Esophagus (tissue), 2 donors: ENCODE data around the gene NUTM2E. TPM values are rescaled to one million over a fixed set of nuclear protein-coding genes. Genes with fewer than 3 reads are reported as not detected.
"Not testable (repeated sequence)": the region's sequence is repeated elsewhere in the genome, so short reads cannot be mapped to it uniquely, and the experiment has no call there.

ENCODE experiments used
- H3K27ac ChIP-seq, 2 donors: one replicate each; pipeline ENCODE4 v1.5.1; 2013; ENCODE audit warnings: low read depth in 2 of 2, mild to moderate bottlenecking in 2 of 2, inconsistent platforms in 1 of 2, low read length in 1 of 2, moderate library complexity in 1 of 2
- H3K27me3 ChIP-seq, 2 donors: one replicate each; pipeline ENCODE4 v1.6.1; 2013; ENCODE audit warnings: low read length in 2 of 2, control low read depth in 1 of 2, mild to moderate bottlenecking in 1 of 2; ENCODE audit not compliant: insufficient read depth in 2 of 2, control insufficient read depth in 1 of 2
- H3K36me3 ChIP-seq, 2 donors: one replicate each; pipeline ENCODE4 v1.6.1; 2013; ENCODE audit warnings: low read length in 1 of 2; ENCODE audit not compliant: control insufficient read depth in 2 of 2, insufficient read depth in 2 of 2
- H3K4me1 ChIP-seq, 2 donors: one replicate each; pipeline ENCODE4 v1.6.1; 2013; ENCODE audit warnings: low read length in 1 of 2; ENCODE audit not compliant: control insufficient read depth in 2 of 2, insufficient read depth in 2 of 2
- H3K4me3 ChIP-seq, 2 donors: one replicate each; pipeline ENCODE4 v1.5.1; 2013; ENCODE audit warnings: low read length in 2 of 2, mild to moderate bottlenecking in 2 of 2, low read depth in 1 of 2, moderate library complexity in 1 of 2
- H3K9me3 ChIP-seq, 2 donors: one replicate each; pipeline ENCODE4 v1.6.1; 2013; ENCODE audit warnings: mild to moderate bottlenecking in 2 of 2, low read depth in 1 of 2, low read length in 1 of 2, moderate library complexity in 1 of 2; ENCODE audit not compliant: control insufficient read depth in 2 of 2, insufficient read depth in 1 of 2
- WGBS, 2 donors: extraction: QIAGEN DNeasy Blood & Tissue Kit; methylation state at CpG; one replicate each; pipeline ENCODE4 v1.1.7; 2013; 5-methylcytosine and 5-hydroxymethylcytosine counted together
- polyA plus RNA-seq, 2 donors: library from polyadenylated mRNA; stranded (reverse); fragments of 200-250 nt; gene quantifications; one replicate each; pipeline ENCODE4 v1.2.3, GENCODE V29; 2013
- donor health status: healthy with polysubstance abuse.
- donor health status: Bipolar disorder and iron deficiency.

The NUTM2E gene
- polyA plus RNA-seq, 2 donors = 0.13 TPM; not detected in 1

GRCh38 chr10:79853191-79853854 is 26.8 kb downstream of the NUTM2E start:
- not testable (repeated sequence) for H3K36me3 ChIP-seq, H3K4me3 ChIP-seq, H3K27me3 ChIP-seq, H3K4me1 ChIP-seq, H3K27ac ChIP-seq, H3K9me3 ChIP-seq
- 67 to 83% methylated on average over 6 of the region's 8 CpGs for WGBS, 2 donors

- WGBS, 2 donors = 93% methylated on average over 1 of the region's 1 CpG; no CpG with 5 or more reads in 1 of the 2 donors
These were observed 35.7 kb downstream of the NUTM2E start for GRCh38 chr10:79862269-79862668.

GRCh38 chr10:79862803-79863202 is 36.3 kb downstream of the NUTM2E start:
- H3K27ac ChIP-seq, H3K4me3 ChIP-seq, H3K4me1 ChIP-seq, H3K9me3 ChIP-seq, H3K36me3 ChIP-seq, H3K27me3 ChIP-seq: not testable (repeated sequence)
- 70% methylated on average over 3 of the region's 3 CpGs; no CpG with 5 or more reads in 1 of the 2 donors for WGBS, 2 donors

More at GRCh38 chr10:79862269-79862668, 35.7 kb downstream of the NUTM2E start:
- not testable (repeated sequence) for H3K27ac ChIP-seq, H3K36me3 ChIP-seq, H3K4me3 ChIP-seq, H3K27me3 ChIP-seq, H3K9me3 ChIP-seq, H3K4me1 ChIP-seq

- not testable (repeated sequence) for H3K9me3 ChIP-seq, H3K36me3 ChIP-seq, H3K27me3 ChIP-seq, H3K4me3 ChIP-seq, H3K4me1 ChIP-seq, H3K27ac ChIP-seq
- 82 to 90% methylated on average over 4 to 5 of the region's 9 CpGs for WGBS, 2 donors
These were observed 40.5 kb downstream of the NUTM2E start for GRCh38 chr10:79866903-79867551.

GRCh38 chr10:79868023-79868422 is 41.5 kb downstream of the NUTM2E start:
- not testable (repeated sequence) for H3K27ac ChIP-seq, H3K4me1 ChIP-seq, H3K4me3 ChIP-seq, H3K36me3 ChIP-seq, H3K9me3 ChIP-seq, H3K27me3 ChIP-seq
- WGBS, 2 donors = 71 to 73% methylated on average over 4 to 5 of the region's 7 CpGs

- H3K9me3 ChIP-seq, H3K36me3 ChIP-seq, H3K4me1 ChIP-seq, H3K27me3 ChIP-seq, H3K27ac ChIP-seq, H3K4me3 ChIP-seq: not testable (repeated sequence)
- 46 to 54% methylated on average over 5 of the region's 5 CpGs for WGBS, 2 donors
These were observed 43.0 kb downstream of the NUTM2E start for GRCh38 chr10:79869439-79870097.

- H3K9me3 ChIP-seq, H3K36me3 ChIP-seq, H3K27me3 ChIP-seq, H3K4me3 ChIP-seq, H3K4me1 ChIP-seq, H3K27ac ChIP-seq: not testable (repeated sequence)
- 71 to 81% methylated on average over 2 to 3 of the region's 4 CpGs for WGBS, 2 donors
These were observed 45.2 kb downstream of the NUTM2E start for GRCh38 chr10:79871729-79872128.

Other genes with a start within 250 kb of the NUTM2E start
- gene SFTPA1, start 215.8 kb upstream of the NUTM2E start, polyA plus RNA-seq = under 1 TPM; 0.29 to 0.57 TPM
- 1 to 10 TPM in 1 of 2 donors, under 1 TPM in 1; 0.22 to 1.5 TPM for gene NUTM2B, start 123.5 kb upstream of the NUTM2E start, polyA plus RNA-seq
- 1 to 10 TPM in 1 of 2 donors, under 1 TPM in 1; 0.79 to 1.3 TPM for gene SFTPD, start 122.4 kb downstream of the NUTM2E start, polyA plus RNA-seq